ENCODE results near the gene MRPL4.

DNA sequence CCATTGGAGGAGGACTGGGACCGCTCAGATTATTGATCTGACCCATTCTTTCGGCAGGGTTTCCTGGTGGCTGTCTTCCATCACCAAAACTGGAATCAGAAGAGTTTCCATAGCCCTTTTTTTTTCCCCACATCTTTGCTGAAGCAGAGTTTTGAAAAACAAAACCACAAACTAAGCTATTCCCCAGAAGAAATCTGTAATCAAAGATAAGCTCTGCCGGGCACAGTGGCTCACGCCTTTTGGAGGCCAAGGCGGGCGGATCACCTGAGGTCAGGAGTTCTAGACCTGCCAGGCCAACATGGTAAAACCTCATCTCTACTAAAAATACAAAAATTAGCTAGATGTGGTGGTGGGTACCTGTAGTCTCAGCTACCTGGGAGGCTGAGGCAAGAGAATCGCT, 14.7 kb downstream of the MRPL4 start:
- TF ChIP-seq, protein P1, sequence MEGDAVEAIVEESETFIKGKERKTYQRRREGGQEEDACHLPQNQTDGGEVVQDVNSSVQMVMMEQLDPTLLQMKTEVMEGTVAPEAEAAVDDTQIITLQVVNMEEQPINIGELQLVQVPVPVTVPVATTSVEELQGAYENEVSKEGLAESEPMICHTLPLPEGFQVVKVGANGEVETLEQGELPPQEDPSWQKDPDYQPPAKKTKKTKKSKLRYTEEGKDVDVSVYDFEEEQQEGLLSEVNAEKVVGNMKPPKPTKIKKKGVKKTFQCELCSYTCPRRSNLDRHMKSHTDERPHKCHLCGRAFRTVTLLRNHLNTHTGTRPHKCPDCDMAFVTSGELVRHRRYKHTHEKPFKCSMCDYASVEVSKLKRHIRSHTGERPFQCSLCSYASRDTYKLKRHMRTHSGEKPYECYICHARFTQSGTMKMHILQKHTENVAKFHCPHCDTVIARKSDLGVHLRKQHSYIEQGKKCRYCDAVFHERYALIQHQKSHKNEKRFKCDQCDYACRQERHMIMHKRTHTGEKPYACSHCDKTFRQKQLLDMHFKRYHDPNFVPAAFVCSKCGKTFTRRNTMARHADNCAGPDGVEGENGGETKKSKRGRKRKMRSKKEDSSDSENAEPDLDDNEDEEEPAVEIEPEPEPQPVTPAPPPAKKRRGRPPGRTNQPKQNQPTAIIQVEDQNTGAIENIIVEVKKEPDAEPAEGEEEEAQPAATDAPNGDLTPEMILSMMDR (IDR thresholded peaks at IDR 0.05) = no peak
- TF ChIP-seq POLR2A (IDR thresholded peaks at IDR 0.05) = no peak
- no peak for TF ChIP-seq POLR2AphosphoS5 (IDR thresholded peaks at IDR 0.05)
